HG03135 (cell line): ENCODE data around the gene NUPR2.
"Not testable (repeated sequence)": the region's sequence is repeated elsewhere in the genome, so short reads cannot be mapped to it uniquely, and the experiment has no call there.

ENCODE experiments used
- ATAC-seq: cut with Tn5 transposase; IDR thresholded peaks from one replicate; pipeline ENCODE4 v1.9.1; 2021; ENCODE audit warnings: mild to moderate bottlenecking, moderate library complexity; ENCODE audit not compliant: unreplicated experiment

The NUPR2 gene

DNA sequence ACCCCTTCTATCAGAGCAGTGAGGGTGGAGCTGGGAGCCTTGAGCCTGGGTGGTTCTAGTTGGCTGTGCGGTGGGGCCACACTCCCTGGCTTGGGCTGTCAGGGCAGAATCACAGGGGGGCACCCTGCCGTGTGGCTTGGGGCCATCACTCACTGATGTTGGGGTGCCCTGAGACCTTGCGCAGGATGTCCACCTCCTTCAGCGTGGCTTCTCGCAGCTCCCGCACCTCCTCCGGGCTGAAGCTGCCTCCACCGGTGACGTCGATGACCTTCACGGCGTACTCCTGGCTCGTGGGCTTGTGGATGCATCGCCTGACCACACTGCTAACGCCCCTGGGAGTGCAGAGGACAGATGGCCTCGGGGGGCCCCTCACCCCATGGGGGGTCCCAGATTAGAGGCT, 28.8 kb downstream of the NUPR2 start:
- no peak for ATAC-seq

DNA sequence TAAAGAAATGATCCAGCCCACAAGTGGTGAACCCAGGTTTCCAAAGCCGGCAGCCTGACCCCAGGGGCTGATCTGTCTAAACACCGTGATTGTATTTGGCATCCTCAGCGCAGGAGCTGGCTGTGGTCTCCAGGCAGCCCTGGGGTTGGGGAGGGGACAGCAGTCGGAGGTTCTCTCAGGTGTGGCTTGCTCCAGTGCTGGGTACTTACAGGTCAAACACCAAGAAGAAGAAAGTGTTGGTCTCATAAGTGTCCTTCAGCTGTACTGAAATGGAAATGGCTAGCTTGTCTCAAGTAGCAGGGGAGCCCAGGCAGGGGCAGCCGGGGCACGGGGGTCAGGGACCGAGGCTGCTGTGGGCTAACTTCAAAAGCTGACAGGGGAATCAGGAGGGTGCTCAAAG, 29.5 kb downstream of the NUPR2 start:
- no peak for ATAC-seq

DNA sequence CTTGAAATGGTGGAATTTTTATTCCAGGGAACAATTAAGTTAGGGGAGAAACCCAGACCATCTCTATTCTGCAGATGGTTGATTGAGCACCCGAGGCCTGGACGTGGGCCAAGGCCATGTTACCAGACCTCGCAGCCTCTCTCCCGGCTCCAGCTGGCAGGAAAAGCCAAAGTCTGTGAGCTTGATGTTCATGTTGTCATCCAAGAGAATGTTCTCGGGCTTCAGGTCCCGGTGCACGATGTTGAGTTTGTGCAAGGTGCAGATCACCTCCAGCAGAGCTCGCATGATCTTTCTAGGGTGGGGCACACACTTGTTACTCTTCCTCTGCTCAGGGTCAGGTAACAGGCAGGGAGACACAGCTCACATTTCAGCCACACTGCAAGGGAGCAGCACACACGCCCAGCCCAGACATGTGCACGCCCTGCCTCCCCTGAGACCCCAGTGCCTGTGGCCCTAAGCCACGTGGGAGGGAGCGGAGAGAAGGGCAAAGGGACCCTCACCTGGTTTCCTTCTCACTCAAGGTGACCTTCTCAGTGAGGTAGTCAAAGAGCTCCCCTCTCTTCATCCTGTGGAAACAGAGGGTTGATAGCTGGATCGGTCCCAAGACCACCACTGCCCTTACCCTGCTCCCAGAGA, 32.9 kb downstream of the NUPR2 start:
- ATAC-seq: no peak

DNA sequence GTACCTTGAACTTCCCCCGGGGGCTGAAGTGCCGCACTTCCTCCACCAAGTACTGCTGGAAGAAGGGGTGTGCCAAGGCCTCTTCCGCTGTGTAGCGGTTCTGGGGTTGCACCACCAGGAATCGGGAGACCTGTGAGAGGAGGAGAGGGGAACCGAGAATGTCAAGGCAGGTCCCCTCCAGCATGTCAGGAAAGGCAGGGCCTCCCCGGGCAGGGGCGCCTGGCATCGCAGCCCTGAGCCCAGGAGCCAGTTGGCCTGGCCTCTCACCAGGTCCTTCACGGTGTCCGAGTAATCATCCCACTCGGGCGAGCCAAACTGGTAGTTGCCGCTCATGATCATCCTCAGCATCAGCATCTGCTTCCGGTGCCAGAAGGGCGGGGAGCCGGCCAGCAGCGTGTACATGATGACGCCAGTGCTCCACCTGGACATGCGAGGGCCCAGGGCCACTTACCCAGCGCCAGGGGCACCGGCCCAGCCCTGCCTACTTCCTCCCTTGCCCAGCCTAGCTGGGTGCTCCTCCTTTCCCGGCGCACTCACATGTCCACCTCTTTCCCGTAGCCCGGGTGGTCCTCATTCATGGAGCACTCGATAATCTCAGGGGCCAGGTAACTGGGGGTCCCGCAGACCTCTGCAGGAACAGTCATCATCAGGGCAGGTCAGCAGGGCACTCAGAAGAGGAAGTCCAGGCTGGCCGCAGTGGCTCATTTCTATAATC, 34.4 kb downstream of the NUPR2 start:
- no peak for ATAC-seq

DNA sequence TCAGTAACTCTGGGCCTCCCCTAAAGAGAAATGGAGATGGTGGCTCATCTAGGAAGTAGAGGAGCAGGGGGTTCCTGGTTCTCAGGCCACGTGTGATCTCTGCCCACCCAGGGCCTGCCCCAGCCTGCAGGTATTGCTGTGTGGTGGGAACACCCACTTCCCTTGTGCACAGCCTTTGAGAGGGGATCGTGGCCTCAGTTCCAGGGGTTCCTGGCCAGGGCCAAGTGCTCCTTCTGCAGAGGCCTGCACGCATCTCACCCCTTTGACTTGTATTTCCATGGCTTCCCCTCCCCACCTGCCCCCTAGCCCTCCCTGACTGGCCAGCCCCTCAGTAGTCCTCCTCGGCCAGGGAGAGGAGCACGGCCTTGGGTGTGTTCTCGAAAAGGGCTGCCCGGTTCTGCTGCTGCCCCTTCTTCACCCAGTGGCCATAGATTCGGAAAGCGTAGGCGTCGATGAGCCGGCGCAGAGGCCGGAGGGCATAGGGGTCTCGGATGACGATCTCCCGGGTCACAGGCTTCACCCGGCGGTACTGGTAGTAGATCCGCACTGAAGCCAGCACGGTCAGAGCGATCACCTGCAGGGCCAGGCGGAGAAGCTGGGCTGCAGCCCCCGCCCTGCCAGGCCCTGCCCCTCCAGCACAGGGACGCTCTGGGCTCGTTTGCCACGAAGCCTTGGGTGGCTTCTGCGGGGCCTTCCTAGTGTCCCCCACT, 35.3 kb downstream of the NUPR2 start:
- ATAC-seq: not testable (repeated sequence)

DNA sequence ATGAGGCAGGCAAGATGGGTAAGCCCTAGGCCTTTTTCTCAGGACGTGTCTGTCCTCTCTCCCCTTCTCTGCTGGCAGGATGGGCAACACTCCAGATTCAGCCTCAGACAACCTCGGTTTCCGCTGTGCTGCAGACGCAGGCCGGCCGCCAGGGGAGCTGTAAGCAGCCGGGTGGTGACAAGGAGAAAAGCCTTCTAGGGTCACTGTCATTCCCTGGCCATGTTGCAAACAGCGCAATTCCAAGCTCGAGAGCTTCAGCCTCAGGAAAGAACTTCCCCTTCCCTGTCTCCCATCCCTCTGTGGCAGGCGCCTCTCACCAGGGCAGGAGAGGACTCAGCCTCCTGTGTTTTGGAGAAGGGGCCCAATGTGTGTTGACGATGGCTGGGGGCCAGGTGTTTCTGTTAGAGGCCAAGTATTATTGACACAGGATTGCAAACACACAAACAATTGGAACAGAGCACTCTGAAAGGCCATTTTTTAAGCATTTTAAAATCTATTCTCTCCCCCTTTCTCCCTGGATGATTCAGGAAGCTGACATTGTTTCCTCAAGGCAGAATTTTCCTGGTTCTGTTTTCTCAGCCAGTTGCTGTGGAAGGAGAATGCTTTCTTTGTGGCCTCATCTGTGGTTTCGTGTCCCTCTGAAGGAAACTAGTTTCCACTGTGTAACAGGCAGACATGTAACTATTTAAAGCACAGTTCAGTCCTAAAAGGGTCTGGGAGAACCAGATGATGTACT, 36.6 kb downstream of the NUPR2 start:
- no peak for ATAC-seq

DNA sequence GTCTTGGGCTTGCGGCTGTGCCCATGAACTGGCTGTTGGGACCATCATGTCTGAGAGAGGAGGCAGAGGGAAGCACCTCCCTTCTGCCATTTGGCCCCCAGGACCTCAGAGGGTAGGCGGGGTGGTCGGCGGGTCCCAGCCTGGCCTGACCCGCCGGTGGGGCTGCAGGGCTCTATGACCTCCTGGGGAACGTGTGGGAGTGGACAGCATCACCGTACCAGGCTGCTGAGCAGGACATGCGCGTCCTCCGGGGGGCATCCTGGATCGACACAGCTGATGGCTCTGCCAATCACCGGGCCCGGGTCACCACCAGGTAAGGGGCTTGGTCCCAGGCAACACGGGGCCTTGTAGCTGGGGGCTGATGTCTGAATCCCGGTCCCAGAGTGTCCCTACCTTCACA, 38.0 kb downstream of the NUPR2 start:
- no peak for ATAC-seq

DNA sequence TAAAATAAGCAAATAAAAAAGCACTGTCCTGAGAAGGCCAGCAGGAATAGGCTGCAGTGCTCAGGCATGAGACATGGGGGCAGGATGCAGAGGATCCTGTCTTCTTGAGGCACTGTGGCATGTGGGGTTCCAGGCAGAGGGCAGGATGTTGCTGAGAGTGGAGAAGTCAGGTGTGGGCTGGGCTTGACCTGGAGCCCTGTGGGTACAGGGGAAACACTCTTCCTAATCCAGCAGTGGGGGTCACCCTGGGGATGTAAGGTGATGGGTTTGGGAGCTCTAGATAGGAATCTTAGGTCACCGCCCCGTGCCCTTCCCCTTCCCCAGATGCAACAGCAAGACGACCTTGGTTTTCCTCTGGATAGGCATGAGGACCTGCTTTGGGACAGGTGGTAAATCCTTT, 38.5 kb downstream of the NUPR2 start:
- ATAC-seq: no peak

DNA sequence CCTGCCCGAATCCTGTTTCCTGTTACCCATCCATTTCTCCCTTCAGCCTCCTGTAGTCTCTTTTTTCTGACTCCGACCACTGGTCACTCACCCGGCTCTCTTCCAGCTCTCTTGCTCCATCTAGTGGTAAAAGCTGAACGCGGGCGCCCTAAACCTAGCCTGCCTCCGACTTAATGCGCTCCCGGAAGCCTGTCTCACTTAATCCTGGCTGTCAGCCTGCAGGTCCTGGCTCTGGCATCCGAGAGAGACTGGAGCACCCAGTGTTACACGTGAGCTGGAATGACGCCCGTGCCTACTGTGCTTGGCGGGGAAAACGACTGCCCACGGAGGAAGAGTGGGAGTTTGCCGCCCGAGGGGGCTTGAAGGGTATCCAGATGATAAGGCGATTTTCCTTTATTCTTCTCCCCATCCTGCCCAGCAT, 41.8 kb downstream of the NUPR2 start:
- peak; percentile 88 for ATAC-seq

DNA sequence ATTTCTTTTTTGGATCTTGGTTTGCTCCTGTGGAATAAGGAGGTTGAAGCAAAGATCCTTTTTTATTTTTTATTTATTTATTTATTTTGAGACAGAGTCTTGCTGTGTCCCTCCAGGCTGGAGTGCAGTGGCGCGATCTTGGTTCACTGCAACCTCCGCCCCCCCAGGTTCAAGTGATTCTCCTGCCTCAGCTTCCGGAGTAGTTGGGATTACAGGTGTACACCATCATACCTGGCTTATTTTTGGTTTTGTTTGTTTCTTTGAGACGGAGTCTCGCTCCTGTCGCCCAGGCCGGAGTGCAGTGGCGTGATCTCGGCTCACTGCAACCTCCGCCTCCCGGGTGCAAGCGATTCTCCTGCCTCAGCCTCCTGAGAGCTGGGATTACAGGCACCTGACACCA, 49.8 kb downstream of the NUPR2 start:
- not testable (repeated sequence) for ATAC-seq
